Stimulated activated CD8-positive, alpha-beta memory T cell treated with anti-CD3 and anti-CD28 coated beads, Interleukin-7, amount 100 ng/mL, for 24 hours (primary cell): Measurements from ENCODE around the gene GOLGA8F.
"Not testable (repeated sequence)": the region's sequence is repeated elsewhere in the genome, so short reads cannot be mapped to it uniquely, and the experiment has no call there.

Experiments used
- DNase-seq: peaks from one replicate; pipeline ENCODE4 v3.0.0-alpha.2; 2020; ENCODE audit warnings: low read depth

GOLGA8F gene, protein sequence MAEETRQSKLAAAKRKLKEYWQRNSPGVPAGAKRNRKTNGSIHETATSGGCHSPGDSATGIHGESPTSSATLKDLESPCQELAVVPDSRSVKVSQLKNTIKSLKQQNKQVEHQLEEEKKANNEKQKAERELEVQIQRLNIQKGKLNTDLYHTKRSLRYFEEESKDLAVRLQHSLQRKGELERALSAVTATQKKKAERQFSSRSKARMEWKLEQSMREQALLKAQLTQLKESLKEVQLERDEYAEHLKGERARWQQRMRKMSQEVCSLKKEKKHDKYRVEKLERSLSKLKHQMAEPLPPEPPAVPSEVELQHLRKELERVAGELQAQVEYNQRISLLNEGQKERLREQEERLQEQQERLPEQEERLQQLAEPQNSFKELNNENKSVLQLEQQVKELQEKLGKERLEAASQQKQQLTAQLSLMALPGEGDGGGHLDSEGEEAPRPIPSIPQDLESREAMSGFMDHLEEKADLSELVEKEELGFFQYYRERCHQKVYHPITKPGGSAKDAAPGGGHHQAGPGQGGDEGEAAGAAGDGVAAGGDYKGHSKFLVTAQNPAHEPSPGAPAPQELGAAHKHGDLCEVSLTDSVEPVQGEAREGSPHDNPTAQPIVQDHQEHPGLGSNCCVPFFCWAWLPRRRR

DNA sequence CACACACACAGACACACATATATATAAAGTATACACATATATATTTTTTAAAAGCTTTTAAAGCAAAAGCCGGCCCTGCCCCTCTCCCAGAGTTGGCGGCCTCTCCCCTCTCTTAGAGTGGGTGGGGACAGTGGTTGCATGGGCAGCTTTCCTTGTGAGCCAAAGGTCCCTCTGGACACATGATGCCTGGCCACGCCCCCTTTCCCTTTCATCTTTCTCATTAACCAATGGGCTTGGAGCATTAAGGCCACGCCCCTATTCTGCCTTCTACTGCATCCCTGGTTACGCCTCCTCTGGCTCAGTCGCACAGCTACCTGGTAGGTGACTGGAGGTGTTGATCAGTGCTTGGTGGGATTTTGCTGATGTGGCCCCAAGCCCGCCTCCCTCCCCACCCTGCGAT is at the start of gene GOLGA8F:
TSS of gene GOLGA8F (plus strand) at position 301 of the 400 bp plus-strand sequence. CDS start at position 399, 98 bp downstream.
- not testable (repeated sequence) for DNase-seq

DNA sequence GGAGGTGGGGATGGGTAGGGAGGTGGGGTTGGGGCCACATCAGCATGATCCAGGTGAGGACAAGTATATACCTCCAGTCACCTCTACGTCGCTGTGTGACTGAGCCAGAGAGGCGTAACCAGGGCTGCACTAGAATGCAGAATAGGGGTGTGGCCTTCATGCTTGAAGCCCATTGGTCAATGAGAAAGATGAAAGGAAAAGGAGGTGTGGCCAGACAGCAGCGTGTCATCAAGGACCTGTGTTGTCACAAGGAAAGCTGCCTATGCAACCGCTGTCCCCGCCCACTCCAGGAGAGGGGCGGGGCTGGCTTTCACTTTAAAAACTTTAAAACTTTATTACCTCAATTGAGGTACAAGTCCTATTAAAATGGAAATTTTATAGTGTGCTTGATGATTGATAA is 20.5 kb upstream of the GOLGA8F start, which contains the start of gene GOLGA6L24:
TSS of gene GOLGA6L24 (minus strand) at position 101 of the 400 bp plus-strand sequence. CDS start at position 40, 61 bp downstream.
- not testable (repeated sequence) for DNase-seq

DNA sequence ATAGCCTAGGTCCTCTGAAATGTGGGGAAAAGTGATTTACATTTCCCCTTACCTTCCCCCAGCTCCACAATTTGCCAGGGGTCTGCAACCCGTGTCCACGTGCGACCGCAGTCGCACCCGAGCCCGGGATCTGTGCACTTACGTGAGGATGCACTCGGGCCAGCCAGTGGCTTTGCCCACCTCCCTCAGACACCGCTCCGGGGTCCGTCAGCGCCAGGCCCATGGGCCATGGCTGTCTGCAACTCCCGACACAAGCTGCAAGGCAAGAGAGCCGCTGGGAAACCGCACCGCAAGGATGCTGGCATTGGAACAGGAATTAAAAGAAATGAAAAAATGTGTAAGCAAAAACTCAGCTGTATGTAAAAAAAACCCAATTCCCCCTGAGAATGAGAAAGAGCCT is 13.0 kb upstream of the GOLGA8F start:
- DNase-seq = not testable (repeated sequence)

DNA sequence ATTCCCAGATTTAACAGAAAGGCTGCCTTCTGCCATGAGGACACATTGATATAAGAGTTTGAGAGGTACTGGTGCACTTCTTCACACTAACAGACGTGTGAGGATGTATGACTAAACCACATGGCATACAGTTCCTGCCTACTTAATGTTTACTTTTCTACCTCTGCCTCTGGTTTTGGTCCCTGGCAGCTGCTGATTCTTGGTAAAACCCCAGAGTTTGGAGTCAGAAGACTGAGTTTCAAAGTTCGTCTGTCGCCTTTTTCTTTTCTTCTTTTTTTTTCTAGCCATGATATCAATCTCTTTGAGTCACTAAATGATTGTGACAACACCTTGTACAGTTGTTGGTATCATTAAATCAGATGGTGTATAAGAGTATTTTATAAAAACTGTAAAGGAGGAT is 1.6 kb downstream of the GOLGA8F start:
- not testable (repeated sequence) for DNase-seq

DNA sequence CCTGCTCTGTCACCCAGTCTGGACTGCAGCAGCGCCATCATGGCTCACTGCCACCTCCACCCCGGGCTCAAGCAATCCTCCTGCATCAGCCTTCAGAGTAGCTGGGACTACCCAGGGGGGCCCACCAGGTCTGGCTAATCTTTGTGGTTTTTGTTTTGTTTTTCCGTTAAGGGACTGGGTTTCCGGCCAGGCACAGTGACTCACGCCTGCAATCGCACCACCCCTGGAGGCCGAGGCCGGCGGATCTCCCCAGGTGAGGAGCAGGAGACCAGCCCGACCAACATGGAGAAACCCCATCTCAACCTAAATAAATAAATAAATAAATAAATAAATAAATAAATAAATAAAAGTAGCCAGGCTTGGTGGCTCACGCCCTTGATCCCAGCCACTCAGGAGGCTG is 17.6 kb downstream of the GOLGA8F start:
- DNase-seq = not testable (repeated sequence)

DNA sequence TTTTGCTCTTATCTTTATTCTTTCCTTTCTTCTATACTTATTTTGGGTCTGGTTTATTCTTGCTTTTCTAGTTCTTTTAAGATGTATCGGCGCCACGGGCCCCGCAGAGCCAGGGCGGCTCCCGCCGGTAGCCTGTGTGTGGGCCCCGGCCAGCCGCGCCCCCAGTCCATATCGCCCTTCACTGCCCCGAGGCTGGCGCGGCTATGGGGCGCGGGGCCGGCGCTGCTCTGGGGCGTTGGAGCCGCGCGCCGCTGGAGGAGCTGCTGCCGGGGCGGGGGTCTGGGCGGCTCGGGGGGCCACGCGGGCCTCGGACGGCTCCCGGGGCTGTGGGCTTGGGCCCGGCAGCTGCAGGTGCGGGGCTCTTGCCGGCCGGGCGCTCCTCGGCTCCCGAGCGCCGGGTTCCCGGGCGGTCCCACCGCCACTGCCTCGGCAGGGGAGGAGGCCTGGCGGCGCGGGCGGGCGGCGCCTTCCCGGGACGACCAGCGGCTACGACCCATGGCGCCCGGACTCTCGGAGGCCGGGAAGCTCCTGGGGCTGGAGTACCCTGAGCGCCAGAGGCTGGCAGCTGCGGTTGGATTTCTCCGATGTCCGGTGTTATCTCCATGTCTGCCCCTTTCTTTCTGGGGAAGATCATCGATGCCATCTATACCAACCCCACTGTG is 24.4 kb downstream of the GOLGA8F start:
- not testable (repeated sequence) for DNase-seq

DNA sequence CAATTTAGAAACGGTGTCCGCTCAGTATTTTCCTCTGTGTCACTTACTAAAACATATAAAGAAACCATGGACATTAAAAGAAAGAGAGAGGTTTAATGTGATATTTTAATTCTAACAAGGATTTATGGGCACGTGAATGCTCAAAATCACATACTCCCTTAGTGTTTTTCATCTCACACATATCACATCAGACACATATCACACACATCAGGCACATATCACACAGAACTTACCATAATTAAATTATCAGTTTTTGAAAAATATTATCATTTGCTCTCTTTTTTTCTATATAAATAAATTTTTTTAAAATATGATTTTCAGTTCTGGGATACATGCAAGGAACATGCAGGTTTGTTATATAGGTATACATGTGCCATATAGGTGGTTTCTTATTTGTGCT is 42.0 kb downstream of the GOLGA8F start:
- DNase-seq = not testable (repeated sequence)

DNA sequence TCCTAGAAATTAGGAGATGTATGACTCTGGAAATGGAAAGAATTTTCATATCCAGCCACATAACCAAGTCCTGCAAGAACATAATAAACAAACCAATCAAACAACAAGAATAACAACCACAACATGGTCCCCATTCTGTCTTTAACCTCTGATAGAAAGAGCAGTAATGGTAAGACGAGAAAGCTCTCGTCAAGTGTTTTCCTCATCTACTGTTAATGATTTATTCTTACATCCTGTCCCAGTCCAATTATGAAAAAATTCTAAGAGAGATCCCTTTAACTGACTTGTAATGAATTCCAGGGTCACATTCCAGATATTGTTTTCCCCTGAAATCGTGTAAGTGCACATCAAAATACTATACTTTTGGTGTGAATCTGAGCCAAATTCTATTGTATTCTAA is 57.1 kb downstream of the GOLGA8F start:
- not testable (repeated sequence) for DNase-seq
